ENCODE measurements around the gene ZDHHC9. TPM values are rescaled to one million over a fixed set of nuclear protein-coding genes. Genes with fewer than 3 reads are reported as not detected.

The ZDHHC9 gene
- total and polyA plus RNA-seq, 9 donors, result 19.9 to 39.8 (median 32.3) TPM

DNA sequence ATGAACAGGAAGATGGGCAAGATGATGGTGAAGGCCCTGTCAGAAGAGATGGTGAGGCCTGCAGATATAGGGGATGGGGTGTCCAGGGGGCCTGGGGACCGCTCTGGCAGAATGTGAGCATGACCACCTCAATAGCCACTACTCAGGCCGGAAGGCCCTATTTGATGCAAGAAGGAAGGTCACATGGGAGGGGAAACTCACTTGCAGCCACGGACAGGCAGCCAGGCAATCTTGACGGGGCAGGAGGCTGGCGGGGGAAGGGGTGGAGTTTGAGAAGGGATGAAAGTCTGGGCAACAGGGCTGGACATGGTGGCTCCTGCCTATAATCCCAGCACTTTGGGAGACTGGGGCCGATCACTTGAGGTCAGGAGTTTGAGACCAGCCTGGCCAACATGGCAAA, 55.2 kb downstream of the ZDHHC9 start:
- no peak for DNase-seq
- WGBS (ENCODE audit: insufficient coverage), result 73% methylated on average over 5 of the region's 6 CpGs

DNA sequence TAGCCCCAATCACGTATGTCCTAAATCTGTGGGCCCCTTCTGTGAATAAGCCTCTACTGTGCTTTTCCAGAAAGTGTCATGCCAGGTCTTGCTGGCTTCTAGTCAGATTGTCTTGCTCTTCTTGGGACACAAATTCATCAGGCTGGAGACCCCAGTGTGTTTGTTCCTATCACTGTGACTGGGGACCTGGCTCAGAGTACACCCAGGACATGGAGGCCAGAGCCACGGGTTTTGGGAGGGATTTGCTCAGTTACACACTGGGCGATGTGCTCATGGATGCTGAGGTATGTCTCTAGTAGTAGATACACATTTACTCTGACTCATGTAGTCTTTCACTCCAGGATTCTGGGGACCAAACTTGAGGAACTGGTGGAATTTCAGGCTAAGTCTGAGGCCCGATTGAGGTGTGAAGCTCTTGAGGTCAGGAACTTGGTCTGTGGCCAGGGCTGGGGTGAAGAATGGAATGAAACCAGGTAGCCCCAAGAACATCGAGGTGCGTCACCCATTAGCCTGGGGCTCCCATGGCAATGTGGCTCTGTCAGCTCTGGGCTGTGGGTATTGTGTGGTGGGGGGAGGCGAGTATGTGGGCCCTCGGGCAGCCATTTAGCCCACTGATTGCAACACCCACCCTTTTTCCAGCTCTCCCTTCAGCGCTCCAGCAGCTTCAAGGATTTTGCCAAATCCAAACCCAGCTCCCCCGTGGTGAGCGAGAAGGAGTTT, 56.2 kb downstream of the ZDHHC9 start:
- H3K27ac ChIP-seq (ENCODE audit: low read length), result no peak overlapping the region
- 79% methylated on average over 3 of the region's 11 CpGs for WGBS (ENCODE audit: insufficient coverage)
- H3K4me3 ChIP-seq (ENCODE audit: low read length), result no peak overlapping the region
- peaks cover 7% of the 10 kb centered on the region for H3K4me1 ChIP-seq (ENCODE audit: control insufficient read depth, insufficient read depth, low read length)
- H3K36me3 ChIP-seq (ENCODE audit: control insufficient read depth, insufficient read depth, low read length), result no peaks in the 10 kb centered on the region
- DNase-seq, result no peak
- peaks cover 29% of the 10 kb centered on the region for H3K27me3 ChIP-seq (ENCODE audit: control insufficient read depth, insufficient read depth, low read length)
- H3K9me3 ChIP-seq (replicated peaks; ENCODE audit: control insufficient read depth, low read depth, low read length), result no peaks in the 10 kb centered on the region

More for the DNA sequence above, 55.2 kb downstream of the ZDHHC9 start:
- Histone ChIP-seq H3K36me3 (ENCODE audit: control insufficient read depth, insufficient read depth, low read length) (no peaks in the 10 kb centered on the region), H3K4me1 (ENCODE audit: control insufficient read depth, insufficient read depth, low read length) (peaks cover 9% of the 10 kb centered on the region), H3K4me3 (ENCODE audit: low read length) (no peak overlapping the region), H3K27ac (ENCODE audit: low read length) (no peak overlapping the region), H3K27me3 (ENCODE audit: control insufficient read depth, insufficient read depth, low read length) (peaks cover 19% of the 10 kb centered on the region), H3K9me3 (replicated peaks; ENCODE audit: control insufficient read depth, low read depth, low read length) (no peaks in the 10 kb centered on the region)

DNA sequence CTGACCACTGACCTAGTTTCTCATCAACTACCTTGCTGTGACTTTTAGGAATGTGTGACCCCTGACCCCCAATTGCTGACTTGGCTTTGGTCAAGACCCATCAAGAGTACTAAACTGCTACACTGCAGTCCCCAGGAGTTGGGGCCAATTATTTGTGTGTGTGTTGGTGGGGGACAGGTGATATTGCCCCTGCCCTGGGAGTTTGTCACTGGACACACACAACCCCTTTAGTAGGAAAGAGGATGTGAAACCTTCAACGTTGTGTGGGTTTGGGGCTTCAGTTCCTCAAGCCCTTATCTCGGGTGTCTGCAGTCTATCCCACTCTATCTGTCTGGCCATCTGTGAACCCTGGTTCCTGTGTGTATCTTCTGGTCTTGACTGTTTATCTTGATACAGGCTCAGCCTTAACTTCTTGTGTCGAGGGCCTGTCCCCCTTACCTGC, 57.5 kb downstream of the ZDHHC9 start:
- Histone ChIP-seq H3K9me3 (replicated peaks; ENCODE audit: control insufficient read depth, low read depth, low read length) (no peaks in the 10 kb centered on the region), H3K4me1 (ENCODE audit: control insufficient read depth, insufficient read depth, low read length) (peaks cover 7% of the 10 kb centered on the region), H3K27ac (ENCODE audit: low read length) (no peak overlapping the region), H3K36me3 (ENCODE audit: control insufficient read depth, insufficient read depth, low read length) (no peaks in the 10 kb centered on the region), H3K27me3 (ENCODE audit: control insufficient read depth, insufficient read depth, low read length) (peaks cover 28% of the 10 kb centered on the region), H3K4me3 (ENCODE audit: low read length) (no peak overlapping the region)
- WGBS (ENCODE audit: insufficient coverage), result no CpG with 5 or more reads among the region's 3 CpGs
- DNase-seq, result peak; percentile 21

DNA sequence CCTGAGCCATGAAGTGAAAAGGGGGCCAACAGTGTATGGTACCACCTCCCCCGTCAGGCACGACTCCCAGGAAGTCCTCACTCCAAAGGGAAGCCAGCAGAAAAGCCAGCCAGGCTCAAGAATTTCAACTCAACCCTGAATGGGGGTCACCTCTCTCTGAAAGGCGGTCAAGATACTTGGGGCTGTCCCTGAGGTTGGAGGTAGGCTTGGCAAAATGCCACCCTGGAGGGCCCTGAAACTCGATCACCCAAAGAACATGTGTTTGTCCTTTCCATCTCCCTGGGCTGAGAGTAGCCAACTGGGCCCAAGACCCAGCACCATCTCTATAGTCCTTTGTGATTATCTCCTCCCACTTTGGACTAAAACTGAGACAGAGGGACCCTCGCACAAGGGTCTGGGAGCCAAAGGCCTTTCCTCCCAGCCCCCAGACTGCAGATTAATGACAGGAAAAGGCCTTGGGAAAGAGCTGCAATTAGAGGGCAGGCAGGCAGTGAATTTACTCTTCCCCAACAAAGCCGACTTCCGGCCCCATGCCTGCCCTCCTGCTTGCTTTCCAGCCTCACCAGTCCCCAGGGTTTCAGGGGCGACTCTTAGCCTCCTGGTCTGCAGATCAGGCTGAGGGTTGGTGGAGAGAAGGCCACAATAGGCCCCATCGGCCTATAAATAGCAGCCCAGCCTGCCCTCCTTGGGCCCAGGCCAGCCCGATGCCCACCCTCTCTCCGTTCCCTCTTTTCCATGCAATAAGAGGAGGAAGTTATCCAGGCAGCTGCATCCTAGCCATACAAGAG, 58.3 kb downstream of the ZDHHC9 start:
- no peak overlapping the region for H3K27ac ChIP-seq (ENCODE audit: low read length)
- 74% methylated on average over 5 of the region's 11 CpGs for WGBS (ENCODE audit: insufficient coverage)
- H3K36me3 ChIP-seq (ENCODE audit: control insufficient read depth, insufficient read depth, low read length), result no peaks in the 10 kb centered on the region
- DNase-seq, result no peak
- peaks cover 29% of the 10 kb centered on the region for H3K27me3 ChIP-seq (ENCODE audit: control insufficient read depth, insufficient read depth, low read length)
- peaks cover 7% of the 10 kb centered on the region for H3K4me1 ChIP-seq (ENCODE audit: control insufficient read depth, insufficient read depth, low read length)
- no peak overlapping the region for H3K4me3 ChIP-seq (ENCODE audit: low read length)
- no peaks in the 10 kb centered on the region for H3K9me3 ChIP-seq (replicated peaks; ENCODE audit: control insufficient read depth, low read depth, low read length)

DNA sequence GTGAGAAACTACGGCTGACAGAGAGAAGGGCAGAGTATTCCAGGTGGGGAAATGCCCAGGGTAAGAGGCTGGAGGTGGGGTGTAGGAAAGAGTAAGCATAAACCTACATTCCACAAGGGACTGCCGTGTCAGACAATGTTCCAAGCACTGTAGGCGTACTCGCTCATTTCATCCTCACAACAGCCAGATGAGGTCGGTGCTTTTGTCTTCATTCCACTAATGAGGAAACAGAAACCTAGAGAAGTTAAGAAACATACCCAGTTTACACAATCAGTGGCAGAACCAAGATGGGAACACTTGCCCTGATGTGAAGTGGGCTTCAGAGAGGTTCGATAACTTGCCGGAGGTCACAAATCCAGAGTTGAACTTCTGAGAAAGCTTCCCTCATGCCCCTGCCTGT, 59.3 kb downstream of the ZDHHC9 start:
- Histone ChIP-seq H3K4me1 (ENCODE audit: control insufficient read depth, insufficient read depth, low read length) (peaks cover 7% of the 10 kb centered on the region), H3K27ac (ENCODE audit: low read length) (no peak overlapping the region), H3K27me3 (ENCODE audit: control insufficient read depth, insufficient read depth, low read length) (peaks cover 27% of the 10 kb centered on the region), H3K9me3 (replicated peaks; ENCODE audit: control insufficient read depth, low read depth, low read length) (no peaks in the 10 kb centered on the region), H3K4me3 (ENCODE audit: low read length) (no peak overlapping the region), H3K36me3 (ENCODE audit: control insufficient read depth, insufficient read depth, low read length) (no peaks in the 10 kb centered on the region)
- no peak for DNase-seq
- 49% methylated on average over 3 of the region's 7 CpGs for WGBS (ENCODE audit: insufficient coverage)

DNA sequence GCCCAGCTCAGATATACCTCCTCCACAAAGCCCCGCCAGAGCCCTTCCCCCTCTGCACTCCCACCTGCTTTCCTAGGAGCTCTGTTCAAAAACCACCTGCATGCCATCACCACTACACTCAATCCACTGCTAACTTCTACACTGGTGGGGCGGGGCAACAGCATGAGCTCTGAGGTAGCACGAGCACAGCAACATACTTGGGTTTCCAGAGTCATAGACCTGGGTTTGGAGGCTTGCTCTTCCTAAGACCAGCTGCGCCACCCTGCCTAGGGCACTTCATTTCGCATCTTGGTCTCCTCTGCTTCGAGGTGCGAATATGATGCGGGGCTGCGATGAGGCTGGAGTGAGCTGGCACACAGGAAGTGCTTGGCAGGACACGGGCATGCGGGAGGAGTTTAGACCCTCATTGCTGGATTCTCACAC, 60.4 kb downstream of the ZDHHC9 start:
- no peaks in the 10 kb centered on the region for H3K36me3 ChIP-seq (ENCODE audit: control insufficient read depth, insufficient read depth, low read length)
- peaks cover 7% of the 10 kb centered on the region for H3K4me1 ChIP-seq (ENCODE audit: control insufficient read depth, insufficient read depth, low read length)
- H3K27me3 ChIP-seq (ENCODE audit: control insufficient read depth, insufficient read depth, low read length), result peaks cover 28% of the 10 kb centered on the region
- no peak for DNase-seq
- H3K27ac ChIP-seq (ENCODE audit: low read length), result no peak overlapping the region
- H3K4me3 ChIP-seq (ENCODE audit: low read length), result no peak overlapping the region
- 81% methylated on average over 8 of the region's 11 CpGs for WGBS (ENCODE audit: insufficient coverage)
- H3K9me3 ChIP-seq (replicated peaks; ENCODE audit: control insufficient read depth, low read depth, low read length), result no peaks in the 10 kb centered on the region

DNA sequence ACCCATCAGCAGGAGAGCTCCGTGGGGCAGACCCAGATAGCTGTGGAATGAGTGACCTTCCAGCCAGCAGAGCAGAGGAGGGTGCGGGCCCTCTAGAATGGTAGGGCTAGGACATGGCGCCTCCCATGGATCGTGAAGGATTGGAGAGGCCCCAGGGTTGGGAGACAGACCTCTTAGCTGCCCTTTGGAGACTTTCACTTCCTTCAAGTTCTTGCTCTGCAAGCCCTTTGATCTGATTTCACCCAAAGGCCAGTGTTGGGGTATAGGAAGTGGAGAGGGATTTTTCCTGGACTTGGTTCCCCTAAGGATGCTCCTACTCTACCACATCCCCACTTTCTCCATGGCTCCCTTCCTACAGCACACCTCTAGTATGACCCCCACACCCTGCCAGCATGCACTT, 61.0 kb downstream of the ZDHHC9 start:
- Histone ChIP-seq H3K27me3 (ENCODE audit: control insufficient read depth, insufficient read depth, low read length) (peaks cover 30% of the 10 kb centered on the region), H3K36me3 (ENCODE audit: control insufficient read depth, insufficient read depth, low read length) (no peaks in the 10 kb centered on the region), H3K27ac (ENCODE audit: low read length) (no peak overlapping the region), H3K4me1 (ENCODE audit: control insufficient read depth, insufficient read depth, low read length) (peaks cover 7% of the 10 kb centered on the region), H3K9me3 (replicated peaks; ENCODE audit: control insufficient read depth, low read depth, low read length) (no peaks in the 10 kb centered on the region), H3K4me3 (ENCODE audit: low read length) (no peak overlapping the region)
- DNase-seq, result no peak
- WGBS (ENCODE audit: insufficient coverage), result 58% methylated on average over 2 of the region's 4 CpGs

DNA sequence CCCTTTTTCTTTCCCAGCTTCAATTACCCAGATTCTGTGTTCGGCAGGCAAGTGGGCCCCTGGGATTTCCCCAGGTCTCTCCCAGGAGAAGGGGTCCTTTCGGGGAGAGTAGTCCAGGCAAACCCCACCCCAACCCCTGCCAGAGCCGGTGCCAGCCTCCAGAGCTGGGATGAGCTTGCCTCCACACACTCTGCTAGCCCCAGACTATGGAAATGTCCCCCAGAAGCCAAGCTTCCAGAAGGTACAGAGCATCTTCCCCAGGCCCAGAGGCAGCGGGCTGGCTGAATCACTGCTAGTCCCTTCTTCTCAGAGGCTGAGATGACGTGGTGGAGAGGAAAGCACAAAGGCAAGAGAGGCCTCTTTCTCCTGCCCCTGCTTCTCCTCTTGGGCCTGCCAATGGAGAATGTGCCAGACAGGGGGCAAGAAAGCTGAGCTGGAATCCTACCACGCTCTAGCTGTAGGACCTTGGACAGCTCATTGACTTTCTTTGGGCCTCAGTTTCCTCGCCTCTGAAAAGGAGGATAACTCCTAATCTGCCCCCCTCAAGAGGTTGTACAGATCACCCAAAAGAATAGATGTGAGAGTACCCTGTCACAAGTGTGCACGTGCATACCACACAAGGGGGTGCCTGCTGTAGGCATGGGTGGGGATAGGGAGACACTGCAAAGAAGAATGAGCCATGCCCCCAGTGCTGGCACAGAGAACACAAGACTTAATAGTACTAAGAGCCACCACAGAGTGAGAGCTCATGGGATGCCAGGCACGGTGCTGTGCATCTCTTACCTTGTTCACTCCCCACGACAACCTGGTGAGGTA, 61.8 kb downstream of the ZDHHC9 start:
- no peak for DNase-seq
- Histone ChIP-seq H3K4me1 (ENCODE audit: control insufficient read depth, insufficient read depth, low read length) (peaks cover 13% of the 10 kb centered on the region), H3K27me3 (ENCODE audit: control insufficient read depth, insufficient read depth, low read length) (peaks cover 38% of the 10 kb centered on the region), H3K27ac (ENCODE audit: low read length) (no peak overlapping the region), H3K9me3 (replicated peaks; ENCODE audit: control insufficient read depth, low read depth, low read length) (no peaks in the 10 kb centered on the region), H3K4me3 (ENCODE audit: low read length) (peak overlapping the region; percentile 1), H3K36me3 (ENCODE audit: control insufficient read depth, insufficient read depth, low read length) (no peaks in the 10 kb centered on the region)
- WGBS (ENCODE audit: insufficient coverage), result 72% methylated on average over 7 of the region's 10 CpGs

DNA sequence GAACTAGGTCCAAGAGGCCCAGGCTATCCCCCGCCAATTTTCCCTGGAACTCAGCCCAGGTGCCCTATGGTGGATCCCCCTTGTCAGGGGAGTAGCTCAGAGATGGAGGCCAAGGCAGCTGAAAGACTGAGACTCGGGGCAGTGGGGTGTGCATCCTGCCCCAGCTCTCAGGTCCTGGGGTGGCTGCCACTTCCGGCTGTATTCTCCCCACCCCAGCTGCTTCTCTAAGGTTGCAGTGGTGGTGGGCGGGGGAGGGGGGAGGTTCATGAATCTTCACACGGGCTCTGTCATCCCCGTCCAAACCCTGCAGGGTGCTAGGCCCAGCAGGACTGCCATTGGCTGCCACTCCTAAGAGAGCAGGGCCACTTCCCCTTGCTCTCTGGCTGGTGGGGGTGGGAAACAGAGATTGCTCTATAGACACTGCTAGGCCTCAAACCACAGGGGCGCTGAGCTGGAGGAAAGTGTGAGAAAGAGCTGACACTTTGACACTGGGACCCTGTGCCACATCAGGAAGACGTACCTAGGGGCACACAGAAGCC, 62.5 kb downstream of the ZDHHC9 start:
- DNase-seq, result peak; percentile 36
- WGBS (ENCODE audit: insufficient coverage), result 46% methylated on average over 3 of the region's 8 CpGs
- H3K27me3 ChIP-seq (ENCODE audit: control insufficient read depth, insufficient read depth, low read length), result peaks cover 41% of the 10 kb centered on the region
- H3K4me1 ChIP-seq (ENCODE audit: control insufficient read depth, insufficient read depth, low read length), result peaks cover 13% of the 10 kb centered on the region
- H3K36me3 ChIP-seq (ENCODE audit: control insufficient read depth, insufficient read depth, low read length), result no peaks in the 10 kb centered on the region
- H3K9me3 ChIP-seq (replicated peaks; ENCODE audit: control insufficient read depth, low read depth, low read length), result no peaks in the 10 kb centered on the region
- no peak overlapping the region for H3K27ac ChIP-seq (ENCODE audit: low read length)
- H3K4me3 ChIP-seq (ENCODE audit: low read length), result peak overlapping the region; percentile 18

All from muscle of leg (tissue), 11 donors.